Bronchial epithelial cell (primary cell): ENCODE data around the gene CNTNAP2. TPM values are rescaled to one million over a fixed set of nuclear protein-coding genes. Genes with fewer than 3 reads are reported as not detected.

ENCODE experiments used
- DNase-seq: peaks from one replicate; pipeline ENCODE4 v3.0.0-alpha.2; 2010; ENCODE audit warnings: low read depth
- FAIRE-seq: peaks from 2 replicates; lab custom pipeline; 2011; peaks lifted over from hg19 to GRCh38; lab: Jason Lieb, UNC
- H3K27me3 ChIP-seq: 2 replicates; pipeline ENCODE4 v1.5.1; 2011; ENCODE audit warnings: low read length; ENCODE audit not compliant: control insufficient read depth, insufficient read depth
- H3K36me3 ChIP-seq: 2 replicates; pipeline ENCODE4 v1.5.1; 2011; ENCODE audit warnings: low read length; ENCODE audit not compliant: control insufficient read depth, insufficient read depth
- H3K4me3 ChIP-seq: 2 replicates; pipeline ENCODE4 v1.5.1; 2011; ENCODE audit warnings: mild to moderate bottlenecking, low read depth, low read length, control low read depth
- total RNA-seq: library from RNA; depleted of rRNA; stranded (reverse); fragments of >200 nt; gene quantifications from 2 replicates; pipeline ENCODE4 v1.2.1, GENCODE V29; 2014
- TF ChIP-seq, protein P1 (sequence below): IDR thresholded peaks from 2 replicates; pipeline ENCODE4 v1.5.1; 2011; ENCODE audit warnings: mild to moderate bottlenecking, moderate library complexity, low read length, control low read depth, inconsistent platforms; ENCODE audit not compliant: insufficient read depth, severe bottlenecking

The CNTNAP2 gene
- total RNA-seq, 1 donor from 2014 or later: 0.26 TPM

GRCh38 chr7:147079921-147080420, 963.4 kb downstream of the CNTNAP2 start:
- TF ChIP-seq, protein P1, sequence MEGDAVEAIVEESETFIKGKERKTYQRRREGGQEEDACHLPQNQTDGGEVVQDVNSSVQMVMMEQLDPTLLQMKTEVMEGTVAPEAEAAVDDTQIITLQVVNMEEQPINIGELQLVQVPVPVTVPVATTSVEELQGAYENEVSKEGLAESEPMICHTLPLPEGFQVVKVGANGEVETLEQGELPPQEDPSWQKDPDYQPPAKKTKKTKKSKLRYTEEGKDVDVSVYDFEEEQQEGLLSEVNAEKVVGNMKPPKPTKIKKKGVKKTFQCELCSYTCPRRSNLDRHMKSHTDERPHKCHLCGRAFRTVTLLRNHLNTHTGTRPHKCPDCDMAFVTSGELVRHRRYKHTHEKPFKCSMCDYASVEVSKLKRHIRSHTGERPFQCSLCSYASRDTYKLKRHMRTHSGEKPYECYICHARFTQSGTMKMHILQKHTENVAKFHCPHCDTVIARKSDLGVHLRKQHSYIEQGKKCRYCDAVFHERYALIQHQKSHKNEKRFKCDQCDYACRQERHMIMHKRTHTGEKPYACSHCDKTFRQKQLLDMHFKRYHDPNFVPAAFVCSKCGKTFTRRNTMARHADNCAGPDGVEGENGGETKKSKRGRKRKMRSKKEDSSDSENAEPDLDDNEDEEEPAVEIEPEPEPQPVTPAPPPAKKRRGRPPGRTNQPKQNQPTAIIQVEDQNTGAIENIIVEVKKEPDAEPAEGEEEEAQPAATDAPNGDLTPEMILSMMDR: no peak
- no peak overlapping the region for H3K4me3 ChIP-seq
- FAIRE-seq (no peak), DNase-seq (no peak)
- H3K36me3 ChIP-seq: no peaks in the 10 kb centered on the region
- no peaks in the 10 kb centered on the region for H3K27me3 ChIP-seq

GRCh38 chr7:147081117-147081516, 964.5 kb downstream of the CNTNAP2 start:
- Histone ChIP-seq H3K4me3 (no peak overlapping the region), H3K27me3 (no peaks in the 10 kb centered on the region), H3K36me3 (no peaks in the 10 kb centered on the region)
- DNase-seq (no peak), FAIRE-seq (no peak)
- TF ChIP-seq, protein P1: no peak

DNA sequence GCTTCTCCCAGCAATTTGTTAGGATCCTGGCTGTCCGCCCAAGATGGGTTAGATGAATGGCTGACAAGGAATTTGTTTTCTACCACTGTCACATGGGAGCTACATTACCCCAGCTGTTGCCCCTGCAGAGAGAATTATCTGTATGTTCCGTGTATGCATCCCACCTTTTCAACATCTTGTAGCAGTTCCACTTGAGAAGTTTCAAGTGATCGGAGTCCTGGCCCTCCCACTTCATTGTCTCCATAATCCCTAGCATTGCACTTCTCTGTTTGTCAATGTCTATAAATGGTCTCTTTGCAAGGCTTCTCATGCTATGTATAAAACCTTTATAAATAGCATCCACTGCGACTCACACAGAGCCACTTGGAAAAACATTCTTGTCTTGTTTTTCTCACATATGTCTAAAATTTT, 972.5 kb downstream of the CNTNAP2 start:
- DNase-seq (no peak), FAIRE-seq (no peak)
- TF ChIP-seq, protein P1: no peak

DNA sequence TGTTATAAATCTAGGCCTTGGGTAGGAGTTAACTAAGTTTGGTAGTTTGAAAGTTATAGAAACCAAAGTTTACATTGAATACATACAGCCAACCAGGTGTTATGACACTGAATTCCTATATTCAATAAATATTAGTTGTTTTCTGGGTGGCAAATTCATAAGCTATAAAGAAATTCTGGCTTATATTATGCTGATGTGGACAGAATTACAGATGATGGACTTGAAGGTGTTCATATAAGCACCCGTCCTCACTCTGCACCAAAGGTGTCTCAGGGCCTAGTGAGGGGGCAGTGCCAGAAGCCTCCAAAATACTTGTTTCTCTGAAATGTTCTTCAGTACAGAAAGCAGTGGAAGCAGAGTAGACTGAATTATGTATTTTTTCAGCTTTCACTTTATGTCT, 973.0 kb downstream of the CNTNAP2 start:
- FAIRE-seq: no peak
- TF ChIP-seq, protein P1: no peak

More for the DNA sequence above, 972.5 kb downstream of the CNTNAP2 start:
- Histone ChIP-seq H3K36me3 (no peaks in the 10 kb centered on the region), H3K27me3 (no peaks in the 10 kb centered on the region), H3K4me3 (no peak overlapping the region)

DNA sequence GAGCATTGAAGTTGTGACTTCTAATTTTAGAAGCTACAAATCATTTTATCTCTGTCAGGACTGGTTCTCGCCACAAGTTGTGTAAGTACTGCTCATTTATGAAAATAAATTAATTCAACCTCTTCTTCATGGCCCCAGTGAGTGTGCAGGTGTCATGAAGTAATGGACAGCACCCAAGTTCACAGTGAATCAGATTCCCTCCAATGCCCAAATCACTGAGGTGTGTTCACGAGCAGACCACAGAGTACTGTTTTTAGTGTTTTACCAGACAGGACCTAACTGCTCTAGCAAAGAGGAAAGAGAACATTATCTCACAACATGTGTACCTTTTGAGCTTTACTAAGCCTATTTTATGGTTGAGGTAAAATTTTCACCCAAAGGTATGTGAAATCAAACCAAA, 980.0 kb downstream of the CNTNAP2 start:
- TF ChIP-seq, protein P1: no peak
- no peaks in the 10 kb centered on the region for H3K36me3 ChIP-seq
- H3K27me3 ChIP-seq: no peaks in the 10 kb centered on the region
- H3K4me3 ChIP-seq: no peak overlapping the region
- no peak for DNase-seq
- no peak for FAIRE-seq

More for the DNA sequence above, 973.0 kb downstream of the CNTNAP2 start:
- H3K36me3 ChIP-seq: no peaks in the 10 kb centered on the region
- DNase-seq: no peak
- H3K4me3 ChIP-seq: no peak overlapping the region
- H3K27me3 ChIP-seq: no peaks in the 10 kb centered on the region

DNA sequence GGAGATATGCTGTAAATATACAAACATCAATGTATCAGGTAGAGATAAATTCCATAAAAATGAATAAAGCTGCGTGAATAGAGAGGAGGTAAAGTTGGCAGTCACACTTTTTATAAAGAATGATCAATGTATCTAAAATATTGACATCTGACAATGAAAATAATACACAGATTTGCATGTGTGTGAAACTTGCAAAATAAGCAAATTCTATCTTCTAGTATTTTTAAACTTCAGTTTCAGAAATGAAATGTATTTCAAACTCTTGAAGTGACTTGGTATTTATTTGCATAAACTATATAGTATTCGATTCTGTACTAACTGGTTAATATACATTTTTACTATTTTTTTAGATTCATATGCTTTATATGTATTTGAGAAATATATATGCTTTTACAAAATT, 986.6 kb downstream of the CNTNAP2 start:
- DNase-seq (no peak), FAIRE-seq (no peak)

More for the DNA sequence above, 986.6 kb downstream of the CNTNAP2 start:
- no peaks in the 10 kb centered on the region for H3K27me3 ChIP-seq
- TF ChIP-seq, protein P1: no peak
- H3K4me3 ChIP-seq: no peak overlapping the region
- H3K36me3 ChIP-seq: no peaks in the 10 kb centered on the region
